MCF 10A (cell line): ENCODE measurements around the gene ARHGEF11. TPM values are rescaled to one million over a fixed set of nuclear protein-coding genes. Genes with fewer than 3 reads are reported as not detected.

ENCODE experiments used
- BruUV-seq: library from RNA; stranded (reverse); fragments of 400-500 nt; replicated peaks from 2 replicates; lab custom pipeline; 2021; lab: Mats Ljungman, UMichigan
- CTCF ChIA-PET: fragments of 300-600 bp; sonication (Branson Sonifier 250); formaldehyde crosslinking; extraction: SDS; loops from one replicate; lab custom pipeline; 2021; ENCODE audit warnings: antibody characterized with exemption, inconsistent platforms; lab: Yijun Ruan, JAX
- POLR2A ChIA-PET: fragments of 300-600, 350-650 bp; sonication (Branson Sonifier 250); formaldehyde crosslinking; extraction: SDS; loops from one replicate; lab custom pipeline; 2020; ENCODE audit warnings: antibody characterized with exemption, inconsistent platforms; lab: Yijun Ruan, JAX
- DNase-seq: peaks from one replicate; pipeline ENCODE4 v3.0.0-alpha.2; 2018; ENCODE audit not compliant: unreplicated experiment
- H3K27ac Mint-ChIP-seq: one replicate; pipeline ENCODE4 v1.8.0; 2022; ENCODE audit warnings: mild to moderate bottlenecking, low read depth, mixed read lengths; ENCODE audit not compliant: unreplicated experiment
- H3K27me3 Mint-ChIP-seq: one replicate; pipeline ENCODE4 v1.8.0; 2022; ENCODE audit warnings: mixed read lengths; ENCODE audit not compliant: insufficient read depth, unreplicated experiment
- H3K36me3 Mint-ChIP-seq: one replicate; pipeline ENCODE4 v1.8.0; 2022; ENCODE audit warnings: mild to moderate bottlenecking, moderate library complexity, mixed read lengths; ENCODE audit not compliant: insufficient read depth, unreplicated experiment
- H3K4me1 Mint-ChIP-seq: one replicate; pipeline ENCODE4 v1.8.0; 2022; ENCODE audit warnings: mixed read lengths; ENCODE audit not compliant: insufficient read depth, unreplicated experiment
- H3K4me3 Mint-ChIP-seq: one replicate; pipeline ENCODE4 v1.8.0; 2022; ENCODE audit warnings: mild to moderate bottlenecking, moderate library complexity, mixed read lengths; ENCODE audit not compliant: unreplicated experiment
- H3K9me3 Mint-ChIP-seq: one replicate; pipeline ENCODE4 v1.8.0; 2022; ENCODE audit warnings: mixed read lengths; ENCODE audit not compliant: unreplicated experiment
- intact Hi-C: fragments of 100-400 bp; cut with micrococcal nuclease; formaldehyde crosslinking; loops from 2 replicates; pipeline ENCODE4 v1.14.1; 2022
- total RNA-seq: library from RNA; stranded (reverse); gene quantifications from 2 replicates; pipeline ENCODE4 v1.2.3, GENCODE V29; 2022
- TF ChIP-seq, protein P1 (sequence below): fragments of 200-600 bp; IDR thresholded peaks from one replicate; pipeline ENCODE4 v1.8.0; 2022; ENCODE audit warnings: antibody characterized with exemption, mild to moderate bottlenecking; ENCODE audit not compliant: unreplicated experiment

The ARHGEF11 gene
- total RNA-seq, 1 experiment from 2014 or later, result 34.5 TPM

DNA sequence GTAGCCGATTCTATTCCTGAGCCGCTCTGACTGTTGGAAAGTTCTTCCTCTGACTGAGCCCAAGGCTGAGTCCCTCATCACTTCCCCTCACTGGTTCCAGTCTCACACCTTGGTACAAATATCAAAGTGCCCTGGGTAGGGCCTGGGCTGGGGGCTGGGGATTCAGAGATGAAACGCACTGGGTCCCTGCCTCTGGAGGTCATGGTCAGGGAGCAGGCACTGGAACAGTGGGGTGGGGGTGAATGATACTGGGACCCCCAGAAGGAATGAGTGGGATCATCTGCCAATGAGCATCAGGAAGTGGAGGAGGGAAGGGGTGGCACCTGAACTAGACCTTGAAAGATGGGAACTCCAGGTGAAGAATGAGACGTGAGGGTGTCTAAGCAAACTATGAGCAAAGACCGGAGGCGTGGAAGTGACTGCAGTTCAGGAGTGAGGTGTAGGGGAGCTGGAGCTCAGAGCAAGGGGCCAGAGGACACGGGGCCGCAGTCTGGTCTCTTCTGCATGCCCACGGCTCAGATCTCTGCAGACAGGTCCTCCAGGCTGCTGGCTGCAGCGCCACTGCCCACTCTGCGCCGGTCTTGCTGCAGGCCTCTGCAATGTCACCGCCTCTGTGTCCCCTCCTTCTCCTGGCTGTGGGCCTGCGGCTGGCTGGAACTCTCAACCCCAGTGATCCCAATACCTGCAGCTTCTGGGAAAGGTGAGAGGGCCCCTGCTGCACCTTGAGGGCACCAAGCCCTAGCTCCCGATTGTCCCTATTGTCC lies 142.0 kb downstream of the ARHGEF11 start:
- Mint-ChIP-seq H3K36me3 (no peaks in the 10 kb centered on the region), H3K27me3 (no peaks in the 10 kb centered on the region), H3K4me1 (peaks cover 16% of the 10 kb centered on the region), H3K9me3 (no peaks in the 10 kb centered on the region), H3K27ac (no peak overlapping the region), H3K4me3 (no peak overlapping the region)
- ChIA-PET CTCF (interaction anchor here (1.0 to 6.4 kb wide), 3 partner anchors 13 to 64 kb away, joined by 3 to 45 read pairs (median 4); no protein-coding TSS in a partner anchor), POLR2A (no interaction called here)
- BruUV-seq, result no TSS peak
- intact Hi-C loops, result no loop called here
- DNase-seq, result no peak
- TF ChIP-seq, protein P1, sequence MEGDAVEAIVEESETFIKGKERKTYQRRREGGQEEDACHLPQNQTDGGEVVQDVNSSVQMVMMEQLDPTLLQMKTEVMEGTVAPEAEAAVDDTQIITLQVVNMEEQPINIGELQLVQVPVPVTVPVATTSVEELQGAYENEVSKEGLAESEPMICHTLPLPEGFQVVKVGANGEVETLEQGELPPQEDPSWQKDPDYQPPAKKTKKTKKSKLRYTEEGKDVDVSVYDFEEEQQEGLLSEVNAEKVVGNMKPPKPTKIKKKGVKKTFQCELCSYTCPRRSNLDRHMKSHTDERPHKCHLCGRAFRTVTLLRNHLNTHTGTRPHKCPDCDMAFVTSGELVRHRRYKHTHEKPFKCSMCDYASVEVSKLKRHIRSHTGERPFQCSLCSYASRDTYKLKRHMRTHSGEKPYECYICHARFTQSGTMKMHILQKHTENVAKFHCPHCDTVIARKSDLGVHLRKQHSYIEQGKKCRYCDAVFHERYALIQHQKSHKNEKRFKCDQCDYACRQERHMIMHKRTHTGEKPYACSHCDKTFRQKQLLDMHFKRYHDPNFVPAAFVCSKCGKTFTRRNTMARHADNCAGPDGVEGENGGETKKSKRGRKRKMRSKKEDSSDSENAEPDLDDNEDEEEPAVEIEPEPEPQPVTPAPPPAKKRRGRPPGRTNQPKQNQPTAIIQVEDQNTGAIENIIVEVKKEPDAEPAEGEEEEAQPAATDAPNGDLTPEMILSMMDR, result no peak

DNA sequence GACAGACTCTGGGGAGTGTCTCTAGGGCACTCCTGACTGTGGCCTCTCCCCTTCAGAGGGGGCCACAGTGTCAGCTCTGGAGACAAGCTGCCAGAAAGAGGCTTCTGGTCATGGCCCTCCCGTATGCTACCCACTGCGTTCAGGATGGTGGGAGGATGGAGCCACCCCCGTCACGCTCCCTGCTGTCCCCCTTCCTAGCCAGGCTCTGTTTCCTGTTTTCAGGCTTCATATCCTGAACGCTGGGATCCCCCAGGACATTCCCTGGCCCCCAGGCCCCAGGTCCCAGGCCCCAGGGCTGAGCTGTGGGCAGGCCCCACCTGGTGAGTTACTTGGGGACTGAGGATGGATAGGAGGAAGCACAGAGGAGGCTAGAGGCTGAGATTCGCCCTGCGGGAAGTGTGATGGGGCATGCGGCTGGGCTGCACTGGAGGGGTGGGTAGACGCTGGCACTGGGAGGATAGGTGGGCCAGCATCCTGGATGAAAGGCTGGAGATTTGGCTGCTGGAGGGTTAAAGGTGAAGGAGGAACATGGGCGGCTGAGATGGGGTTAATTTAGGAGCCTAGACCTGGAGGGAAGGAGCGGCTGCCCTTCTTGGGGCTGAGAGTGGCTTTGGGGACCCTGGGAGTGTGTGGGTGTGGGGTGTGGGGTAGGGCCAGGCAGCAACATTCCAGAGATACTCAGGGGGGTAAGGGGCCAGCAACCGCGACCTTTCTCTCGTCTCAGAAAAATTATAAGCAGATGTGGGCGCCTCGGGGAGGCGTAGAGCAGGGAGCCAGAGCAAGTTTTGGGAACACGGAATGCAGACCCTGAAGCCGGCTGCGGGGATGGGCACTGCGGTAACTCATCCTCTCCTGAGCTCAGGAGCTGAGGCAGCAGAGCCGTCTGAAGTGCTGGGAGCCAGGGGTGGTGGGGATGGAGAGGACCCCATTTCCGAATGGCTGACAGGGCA lies 143.3 kb downstream of the ARHGEF11 start:
- Mint-ChIP-seq H3K4me1 (peaks cover 21% of the 10 kb centered on the region), H3K27ac (no peak overlapping the region), H3K27me3 (no peaks in the 10 kb centered on the region), H3K36me3 (no peaks in the 10 kb centered on the region), H3K4me3 (no peak overlapping the region), H3K9me3 (no peaks in the 10 kb centered on the region)
- DNase-seq, result no peak
- intact Hi-C loops, result no loop called here
- POLR2A ChIA-PET, result interaction anchor here (1.0 kb wide), 1 partner anchor 174 kb away, joined by 4 read pairs; the partner anchor contains the start of genes ISG20L2 and METTL25B
- BruUV-seq, result no TSS peak
- CTCF ChIA-PET, result interaction anchor here (0.6 to 17.6 kb wide), 9 partner anchors 7 to 212 kb away, joined by 3 to 363 read pairs (median 4); partner anchors contain the start of gene LRRC71
- TF ChIP-seq, protein P1, result no peak

DNA sequence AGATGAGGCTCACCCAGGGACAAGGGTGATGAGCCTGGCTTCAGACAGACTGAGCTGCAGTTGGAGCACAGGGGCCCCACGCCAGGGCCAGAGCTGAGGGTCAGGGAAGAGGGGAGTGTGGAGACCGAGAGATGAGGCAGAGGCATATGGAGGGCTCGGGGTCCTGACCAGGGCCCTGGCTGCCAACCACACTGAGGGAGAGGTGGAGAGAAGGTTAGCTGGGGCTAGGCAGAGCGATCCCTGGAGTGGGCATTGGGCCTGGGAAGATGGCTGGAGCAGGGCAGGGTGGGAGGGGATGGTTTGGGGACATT lies 144.0 kb downstream of the ARHGEF11 start:
- BruUV-seq, result no TSS peak
- CTCF ChIA-PET, result interaction anchor here (0.6 to 17.6 kb wide), 9 partner anchors 8 to 244 kb away, joined by 4 to 363 read pairs (median 5); partner anchors contain the start of gene LRRC71
- DNase-seq, result no peak
- Mint-ChIP-seq H3K4me3 (no peak overlapping the region), H3K9me3 (no peaks in the 10 kb centered on the region), H3K27me3 (no peaks in the 10 kb centered on the region), H3K36me3 (no peaks in the 10 kb centered on the region), H3K4me1 (peaks cover 24% of the 10 kb centered on the region), H3K27ac (no peak overlapping the region)
- TF ChIP-seq, protein P1, result no peak
- POLR2A ChIA-PET, result interaction anchor here (1.0 kb wide), 1 partner anchor 173 kb away, joined by 4 read pairs; the partner anchor contains the start of genes ISG20L2 and METTL25B
- intact Hi-C loops, result no loop called here
